ENCODE data around the gene TNFAIP8L1. TPM values are rescaled to one million over a fixed set of nuclear protein-coding genes. Genes with fewer than 3 reads are reported as not detected.

Gene TNFAIP8L1
- total RNA-seq, 1 donor from 2014 or later = 8.1 TPM

Other genes with a start within 250 kb of the TNFAIP8L1 start
- gene SH3GL1, start 239.0 kb upstream of the TNFAIP8L1 start, total RNA-seq = 114 TPM
- 17.3 TPM for gene CHAF1A, start 236.9 kb upstream of the TNFAIP8L1 start, total RNA-seq
- 68.9 TPM for gene UBXN6, start 181.7 kb upstream of the TNFAIP8L1 start, total RNA-seq
- gene HDGFL2, start 167.2 kb upstream of the TNFAIP8L1 start, total RNA-seq = 19.2 TPM
- gene PLIN4, start 121.0 kb upstream of the TNFAIP8L1 start, total RNA-seq = 0.96 TPM
- 2.4 TPM for gene PLIN5, start 104.3 kb upstream of the TNFAIP8L1 start, total RNA-seq
- gene LRG1, start 99.5 kb upstream of the TNFAIP8L1 start, total RNA-seq = 24.9 TPM
- 2.0 TPM for gene SEMA6B, start 79.8 kb upstream of the TNFAIP8L1 start, total RNA-seq
- 42.0 TPM for gene MYDGF, start 30.8 kb downstream of the TNFAIP8L1 start, total RNA-seq
- 28.0 TPM for gene DPP9, start 84.3 kb downstream of the TNFAIP8L1 start, total RNA-seq
- 9.3 TPM for gene FEM1A, start 152.2 kb downstream of the TNFAIP8L1 start, total RNA-seq
- 24.4 TPM for gene TICAM1, start 192.2 kb downstream of the TNFAIP8L1 start, total RNA-seq
- gene PLIN3, start 228.2 kb downstream of the TNFAIP8L1 start, total RNA-seq = 152 TPM

Measured in esophagus mucosa (tissue), 1 donor.